Brain microvascular endothelial cell (primary cell): Measurements from ENCODE around the gene WDR90.
A peak's percentile ranks its signal among the peaks of the same experiment; 100 is the strongest.

Source experiments
- DNase-seq: peaks from one replicate; pipeline ENCODE4 v3.0.0-alpha.2; 2020
- H3K27ac ChIP-seq: fragments of 250-450 bp; sonication (Bioruptor Pico); 2 replicates; pipeline ENCODE4 v1.5.1; 2020; ENCODE audit warnings: mild to moderate bottlenecking, moderate library complexity
- H3K27me3 ChIP-seq: fragments of 250-450 bp; sonication (Bioruptor Pico); replicated peaks from 2 replicates; pipeline ENCODE4 v1.5.1; 2020; ENCODE audit warnings: mild to moderate bottlenecking
- H3K36me3 ChIP-seq: fragments of 250-450 bp; sonication (Bioruptor Pico); replicated peaks from 2 replicates; pipeline ENCODE4 v1.5.1; 2020; ENCODE audit warnings: mild to moderate bottlenecking
- H3K4me3 ChIP-seq: 2 replicates; pipeline ENCODE4 v1.5.1; 2011; ENCODE audit warnings: low read depth, mild to moderate bottlenecking, control low read depth, low read length, moderate library complexity
- in situ Hi-C: cut with HindIII; loops from 2 replicates; pipeline ENCODE4 v1.10.0; 2017; ENCODE audit warnings: low sequenced_read_pairs, low pct_ligation_motif_present
- TF ChIP-seq, protein P1 (sequence below): IDR thresholded peaks from 2 replicates; pipeline ENCODE4 v1.5.1; 2011; ENCODE audit warnings: low read depth, mild to moderate bottlenecking, moderate library complexity, low read length, control low read depth, inconsistent platforms; ENCODE audit errors: missing control alignments

Gene WDR90

GRCh38 chr16:714558-715476 lies 65.7 kb downstream of the WDR90 start, which contains the start of gene METRN:
TSS of gene METRN (plus strand) at chr16:715118. CDS start at chr16:715290, 172 bp downstream.
- H3K27me3 ChIP-seq = no peaks in the 10 kb centered on the region

DNA sequence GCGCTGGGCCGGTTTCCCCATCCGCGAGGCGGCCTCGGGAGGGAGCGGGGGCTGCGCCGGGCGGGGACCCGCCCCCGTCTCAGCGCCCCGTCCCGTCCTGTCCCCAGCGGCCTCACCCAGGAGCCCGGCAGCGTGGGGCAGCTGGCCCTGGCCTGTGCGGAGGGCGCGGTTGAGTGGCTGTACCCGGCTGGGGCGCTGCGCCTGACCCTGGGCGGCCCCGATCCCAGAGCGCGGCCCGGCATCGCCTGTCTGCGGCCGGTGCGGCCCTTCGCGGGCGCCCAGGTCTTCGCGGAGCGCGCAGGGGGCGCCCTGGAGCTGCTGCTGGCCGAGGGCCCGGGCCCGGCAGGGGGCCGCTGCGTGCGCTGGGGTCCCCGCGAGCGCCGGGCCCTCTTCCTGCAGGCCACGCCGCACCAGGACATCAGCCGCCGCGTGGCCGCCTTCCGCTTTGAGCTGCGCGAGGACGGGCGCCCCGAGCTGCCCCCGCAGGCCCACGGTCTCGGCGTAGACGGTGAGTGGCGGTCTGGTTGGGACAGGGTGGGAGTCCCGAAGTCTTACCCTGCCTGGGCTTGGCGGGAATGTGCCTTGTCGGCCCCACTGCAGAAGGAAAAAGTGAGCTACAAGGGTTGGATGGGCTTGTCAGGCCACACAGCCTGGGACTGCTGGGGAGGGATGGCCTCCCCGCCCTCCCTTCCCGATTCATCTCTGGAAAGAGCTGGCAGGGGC lies 66.5 kb downstream of the WDR90 start:
- TF ChIP-seq, protein P1, sequence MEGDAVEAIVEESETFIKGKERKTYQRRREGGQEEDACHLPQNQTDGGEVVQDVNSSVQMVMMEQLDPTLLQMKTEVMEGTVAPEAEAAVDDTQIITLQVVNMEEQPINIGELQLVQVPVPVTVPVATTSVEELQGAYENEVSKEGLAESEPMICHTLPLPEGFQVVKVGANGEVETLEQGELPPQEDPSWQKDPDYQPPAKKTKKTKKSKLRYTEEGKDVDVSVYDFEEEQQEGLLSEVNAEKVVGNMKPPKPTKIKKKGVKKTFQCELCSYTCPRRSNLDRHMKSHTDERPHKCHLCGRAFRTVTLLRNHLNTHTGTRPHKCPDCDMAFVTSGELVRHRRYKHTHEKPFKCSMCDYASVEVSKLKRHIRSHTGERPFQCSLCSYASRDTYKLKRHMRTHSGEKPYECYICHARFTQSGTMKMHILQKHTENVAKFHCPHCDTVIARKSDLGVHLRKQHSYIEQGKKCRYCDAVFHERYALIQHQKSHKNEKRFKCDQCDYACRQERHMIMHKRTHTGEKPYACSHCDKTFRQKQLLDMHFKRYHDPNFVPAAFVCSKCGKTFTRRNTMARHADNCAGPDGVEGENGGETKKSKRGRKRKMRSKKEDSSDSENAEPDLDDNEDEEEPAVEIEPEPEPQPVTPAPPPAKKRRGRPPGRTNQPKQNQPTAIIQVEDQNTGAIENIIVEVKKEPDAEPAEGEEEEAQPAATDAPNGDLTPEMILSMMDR = no peak
- DNase-seq = no peak
- peaks cover 2% of the 10 kb centered on the region for H3K36me3 ChIP-seq
- H3K27me3 ChIP-seq = no peaks in the 10 kb centered on the region
- H3K27ac ChIP-seq = peak overlapping the region; percentile 30
- peak overlapping the region; percentile 61 for H3K4me3 ChIP-seq
- in situ Hi-C loops = loop anchor here (25.0 kb wide), 1 partner anchor 272 kb away; the partner anchor contains the start of gene SOX8

More at GRCh38 chr16:714558-715476, 65.7 kb downstream of the WDR90 start, which contains the start of gene METRN:
- peaks cover 2% of the 10 kb centered on the region for H3K36me3 ChIP-seq
- H3K4me3 ChIP-seq = peak within 1 kb of the TSS; percentile 61
- in situ Hi-C loops = loop anchor here (25.0 kb wide), 1 partner anchor 272 kb away; the partner anchor contains the start of gene SOX8
- TF ChIP-seq, protein P1 = no peak
- peak; percentile 73 for DNase-seq
- peak within 1 kb of the TSS; percentile 30 for H3K27ac ChIP-seq

DNA sequence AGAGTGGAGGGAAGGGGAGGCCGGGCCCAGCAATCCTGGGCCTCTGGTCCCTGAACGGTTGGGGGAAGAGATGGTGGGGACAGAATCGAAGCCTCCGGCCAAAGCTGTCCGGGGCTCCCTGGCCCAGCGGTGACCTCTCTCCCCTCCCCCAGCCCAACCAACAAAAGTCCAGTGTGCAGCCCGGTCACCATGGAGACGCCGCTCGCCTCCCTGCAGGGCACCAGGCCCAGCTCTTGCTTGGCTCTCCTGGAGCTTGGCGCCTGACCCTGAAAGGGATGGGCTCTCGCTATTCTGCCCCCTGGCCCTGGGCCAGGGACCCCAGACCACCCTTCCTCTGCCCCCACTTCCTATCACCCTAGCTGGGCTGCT lies 67.0 kb downstream of the WDR90 start:
- peak; percentile 46 for DNase-seq
- Histone ChIP-seq H3K4me3 (peak overlapping the region; percentile 55), H3K36me3 (peaks cover 2% of the 10 kb centered on the region), H3K27me3 (no peaks in the 10 kb centered on the region), H3K27ac (peak overlapping the region; percentile 30)
- TF ChIP-seq, protein P1 = no peak
- in situ Hi-C loops = loop anchor here (25.0 kb wide), 1 partner anchor 271 kb away; the partner anchor contains the start of gene SOX8

DNA sequence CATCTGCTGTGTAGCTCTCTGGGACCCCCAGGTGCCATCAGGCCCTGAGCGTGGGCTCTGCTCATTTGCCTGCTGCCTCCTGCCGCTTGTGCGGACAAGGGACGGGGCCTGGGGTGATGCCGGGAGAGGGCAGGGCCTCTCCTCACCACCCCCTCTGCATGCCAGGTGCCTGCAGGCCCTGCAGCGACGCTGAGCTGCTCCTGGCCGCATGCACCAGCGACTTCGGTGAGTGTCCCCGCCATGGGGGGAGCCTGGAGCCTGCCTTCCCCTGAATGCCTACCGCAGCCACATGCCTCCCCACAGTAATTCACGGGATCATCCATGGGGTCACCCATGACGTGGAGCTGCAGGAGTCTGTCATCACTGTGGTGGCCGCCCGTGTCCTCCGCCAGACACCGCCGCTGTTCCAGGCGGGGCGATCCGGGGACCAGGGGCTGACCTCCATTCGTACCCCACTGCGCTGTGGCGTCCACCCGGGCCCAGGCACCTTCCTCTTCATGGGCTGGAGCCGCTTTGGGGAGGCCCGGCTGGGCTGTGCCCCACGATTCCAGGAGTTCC lies 67.7 kb downstream of the WDR90 start:
- in situ Hi-C loops = loop anchor here (25.0 kb wide), 1 partner anchor 270 kb away; the partner anchor contains the start of gene SOX8
- no peak for DNase-seq
- no peaks in the 10 kb centered on the region for H3K27me3 ChIP-seq
- peaks cover 2% of the 10 kb centered on the region for H3K36me3 ChIP-seq
- no peak overlapping the region for H3K27ac ChIP-seq
- TF ChIP-seq, protein P1 = no peak
- peak overlapping the region; percentile 55 for H3K4me3 ChIP-seq
